OCI-LY3 (cell line): ENCODE data around the gene OR13C8.
"Not testable (repeated sequence)": the region's sequence is repeated elsewhere in the genome, so short reads cannot be mapped to it uniquely, and the experiment has no call there.

ENCODE experiments used
- H2AFZ ChIP-seq: fragments of 200-600, 300-600 bp; shearing (Covaris generic); 2 replicates; pipeline ENCODE4 v1.6.0; 2014; ENCODE audit warnings: antibody characterized with exemption, low read depth, low read length
- H3K27ac ChIP-seq: fragments of 200-600, 300-600 bp; sonication (generic); 2 replicates; pipeline ENCODE4 v1.5.1; 2014; ENCODE audit warnings: mild to moderate bottlenecking, low read length, moderate library complexity, mixed read lengths
- H3K27me3 ChIP-seq: fragments of 200-600, 300-600 bp; sonication (generic); 2 replicates; pipeline ENCODE4 v1.6.1; 2014; ENCODE audit warnings: low read depth, low read length, mixed read lengths
- H3K36me3 ChIP-seq: fragments of 200-600, 300-600 bp; sonication (generic); replicated peaks from 2 replicates; pipeline ENCODE3; 2014; ENCODE audit warnings: low read depth, low read length, mixed read lengths
- H3K4me1 ChIP-seq: fragments of 300-600, 200-600 bp; sonication (generic); 2 replicates; pipeline ENCODE4 v1.6.1; 2014; ENCODE audit warnings: low read length, mixed read lengths
- H3K4me2 ChIP-seq: fragments of 200-600, 300-600 bp; sonication (generic); 2 replicates; pipeline ENCODE4 v1.6.1; 2014; ENCODE audit warnings: low read length, mixed read lengths
- H3K4me3 ChIP-seq: fragments of 300-600, 200-600 bp; sonication (generic); 2 replicates; pipeline ENCODE4 v1.5.1; 2014; ENCODE audit warnings: antibody characterized with exemption, mild to moderate bottlenecking, low read length, moderate library complexity
- H3K79me2 ChIP-seq: fragments of 300-600, 200-600 bp; shearing (Covaris generic); 2 replicates; pipeline ENCODE4 v1.6.1; 2014; ENCODE audit warnings: mild to moderate bottlenecking, low read length, mixed read lengths
- H3K9ac ChIP-seq: fragments of 300-600, 200-600 bp; shearing (Covaris generic); 2 replicates; pipeline ENCODE4 v1.6.0; 2014; ENCODE audit warnings: mild to moderate bottlenecking, low read length, moderate library complexity
- H3K9me3 ChIP-seq: fragments of 200-600, 300-600 bp; shearing (Covaris generic); 2 replicates; pipeline ENCODE4 v1.6.1; 2014; ENCODE audit warnings: low read length, mixed read lengths; ENCODE audit not compliant: insufficient read depth
- H4K20me1 ChIP-seq: fragments of 200-600, 300-600 bp; sonication (generic); 2 replicates; pipeline ENCODE4 v1.6.1; 2016; ENCODE audit warnings: low read length, mixed read lengths; ENCODE audit not compliant: insufficient read depth
- EZH2phosphoT487 ChIP-seq: fragments of 200-600 bp; shearing (Covaris generic); IDR thresholded peaks from 2 replicates; pipeline ENCODE4 v1.6.1; 2018; ENCODE audit warnings: antibody characterized with exemption, mixed run types, low read depth
- TF ChIP-seq, protein P1 (sequence below): fragments of 200-600, 300-600 bp; sonication (generic); IDR thresholded peaks from 2 replicates; pipeline ENCODE4 v1.5.1; 2014; ENCODE audit warnings: antibody characterized with exemption, low read length, low read depth

OR13C8 gene, protein sequence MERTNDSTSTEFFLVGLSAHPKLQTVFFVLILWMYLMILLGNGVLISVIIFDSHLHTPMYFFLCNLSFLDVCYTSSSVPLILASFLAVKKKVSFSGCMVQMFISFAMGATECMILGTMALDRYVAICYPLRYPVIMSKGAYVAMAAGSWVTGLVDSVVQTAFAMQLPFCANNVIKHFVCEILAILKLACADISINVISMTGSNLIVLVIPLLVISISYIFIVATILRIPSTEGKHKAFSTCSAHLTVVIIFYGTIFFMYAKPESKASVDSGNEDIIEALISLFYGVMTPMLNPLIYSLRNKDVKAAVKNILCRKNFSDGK

GRCh38 chr9:104568868-104569267, at the start of gene OR13C8:
OR13C8 (plus strand) TSS chr9:104569168; CDS start chr9:104569168, 0 bp downstream.
- Histone ChIP-seq H3K4me1 (no peaks in the 10 kb centered on the region), H4K20me1 (no peaks in the 10 kb centered on the region), H3K4me2 (no peak within 1 kb of the TSS), H2AFZ (no peak within 1 kb of the TSS), H3K27ac (no peak within 1 kb of the TSS), H3K36me3 (no peaks in the 10 kb centered on the region), H3K27me3 (no peaks in the 10 kb centered on the region), H3K4me3 (no peak within 1 kb of the TSS), H3K9me3 (no peaks in the 10 kb centered on the region), H3K79me2 (no peaks in the 10 kb centered on the region), H3K9ac (no peak within 1 kb of the TSS)
- no peak for TF ChIP-seq EZH2phosphoT487

DNA sequence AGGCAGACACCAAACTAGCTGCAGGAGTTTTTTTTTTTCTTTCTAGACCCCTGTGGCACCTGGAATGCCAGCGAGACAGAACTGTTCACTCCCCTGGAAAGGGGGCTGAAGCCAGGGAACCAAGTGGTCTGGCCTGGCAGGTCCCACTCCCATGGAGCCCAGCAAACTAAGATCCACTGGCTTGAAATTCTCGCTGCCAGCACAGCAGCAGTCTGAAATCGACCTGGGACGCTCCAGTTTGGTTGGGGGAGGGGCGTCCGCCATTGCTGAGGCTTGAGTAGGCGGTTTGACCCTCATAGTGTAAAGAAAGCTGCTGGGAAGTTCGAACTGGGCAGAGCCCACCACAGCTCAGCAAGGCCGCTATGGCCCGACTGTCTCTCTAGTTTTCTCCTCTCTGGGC, 48.7 kb upstream of the OR13C8 start:
- not testable (repeated sequence) for H3K27ac ChIP-seq, H3K79me2 ChIP-seq, H3K9me3 ChIP-seq, H3K4me3 ChIP-seq, H2AFZ ChIP-seq, H3K4me1 ChIP-seq, H3K36me3 ChIP-seq, H3K27me3 ChIP-seq, H3K9ac ChIP-seq, H3K4me2 ChIP-seq, H4K20me1 ChIP-seq

GRCh38 chr9:104527109-104527508, 41.9 kb upstream of the OR13C8 start, which contains the start of gene OR13C4:
OR13C4 (minus strand) TSS chr9:104527209; CDS start chr9:104527209, 0 bp downstream.
- Histone ChIP-seq H3K27me3 (no peaks in the 10 kb centered on the region), H3K4me2 (no peak within 1 kb of the TSS), H3K4me1 (no peaks in the 10 kb centered on the region), H3K27ac (no peak within 1 kb of the TSS), H3K36me3 (no peaks in the 10 kb centered on the region), H3K9me3 (no peaks in the 10 kb centered on the region), H3K4me3 (no peak within 1 kb of the TSS), H3K79me2 (no peaks in the 10 kb centered on the region), H4K20me1 (no peaks in the 10 kb centered on the region), H2AFZ (no peak within 1 kb of the TSS), H3K9ac (no peak within 1 kb of the TSS)
- TF ChIP-seq EZH2phosphoT487: no peak
- TF ChIP-seq, protein P1, sequence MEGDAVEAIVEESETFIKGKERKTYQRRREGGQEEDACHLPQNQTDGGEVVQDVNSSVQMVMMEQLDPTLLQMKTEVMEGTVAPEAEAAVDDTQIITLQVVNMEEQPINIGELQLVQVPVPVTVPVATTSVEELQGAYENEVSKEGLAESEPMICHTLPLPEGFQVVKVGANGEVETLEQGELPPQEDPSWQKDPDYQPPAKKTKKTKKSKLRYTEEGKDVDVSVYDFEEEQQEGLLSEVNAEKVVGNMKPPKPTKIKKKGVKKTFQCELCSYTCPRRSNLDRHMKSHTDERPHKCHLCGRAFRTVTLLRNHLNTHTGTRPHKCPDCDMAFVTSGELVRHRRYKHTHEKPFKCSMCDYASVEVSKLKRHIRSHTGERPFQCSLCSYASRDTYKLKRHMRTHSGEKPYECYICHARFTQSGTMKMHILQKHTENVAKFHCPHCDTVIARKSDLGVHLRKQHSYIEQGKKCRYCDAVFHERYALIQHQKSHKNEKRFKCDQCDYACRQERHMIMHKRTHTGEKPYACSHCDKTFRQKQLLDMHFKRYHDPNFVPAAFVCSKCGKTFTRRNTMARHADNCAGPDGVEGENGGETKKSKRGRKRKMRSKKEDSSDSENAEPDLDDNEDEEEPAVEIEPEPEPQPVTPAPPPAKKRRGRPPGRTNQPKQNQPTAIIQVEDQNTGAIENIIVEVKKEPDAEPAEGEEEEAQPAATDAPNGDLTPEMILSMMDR: no peak

GRCh38 chr9:104536756-104537155, 32.2 kb upstream of the OR13C8 start, which contains the start of gene OR13C3:
OR13C3 (minus strand) TSS chr9:104536856; CDS start chr9:104536723, 133 bp downstream.
- Histone ChIP-seq H3K4me3 (no peak within 1 kb of the TSS), H3K79me2 (no peaks in the 10 kb centered on the region), H3K27me3 (no peaks in the 10 kb centered on the region), H2AFZ (no peak within 1 kb of the TSS), H4K20me1 (no peaks in the 10 kb centered on the region), H3K27ac (no peak within 1 kb of the TSS), H3K9me3 (no peaks in the 10 kb centered on the region), H3K9ac (no peak within 1 kb of the TSS), H3K4me1 (no peaks in the 10 kb centered on the region), H3K36me3 (no peaks in the 10 kb centered on the region), H3K4me2 (no peak within 1 kb of the TSS)
- TF ChIP-seq, protein P1: no peak
- no peak for TF ChIP-seq EZH2phosphoT487

- Histone ChIP-seq H3K36me3 (no peaks in the 10 kb centered on the region), H3K4me3 (no peak overlapping the region), H3K27me3 (no peaks in the 10 kb centered on the region), H3K4me1 (no peaks in the 10 kb centered on the region), H3K79me2 (no peaks in the 10 kb centered on the region), H4K20me1 (no peaks in the 10 kb centered on the region), H3K4me2 (no peak overlapping the region), H2AFZ (no peak overlapping the region), H3K9ac (no peak overlapping the region), H3K9me3 (no peaks in the 10 kb centered on the region), H3K27ac (no peak overlapping the region)
- no peak for TF ChIP-seq EZH2phosphoT487
- TF ChIP-seq, protein P1: no peak
These were observed 29.7 kb upstream of the OR13C8 start for GRCh38 chr9:104539275-104539674.
